WTC11 (cell line): ENCODE results near the gene GIT1. TPM values are rescaled to one million over a fixed set of nuclear protein-coding genes. Genes with fewer than 3 reads are reported as not detected.

ENCODE experiments used
- ATAC-seq: fragments of 200-7000 bp; cut with Tn5 transposase; 2 replicates; pipeline ENCODE4 v1.10.0; 2021; ENCODE audit warnings: mild to moderate bottlenecking, moderate library complexity
- CTCF ChIA-PET: fragments of 300-600 bp; sonication (Branson Sonifier 250); formaldehyde crosslinking; loops from one replicate; lab custom pipeline; 2021; ENCODE audit warnings: antibody characterized with exemption; lab: Charles Lee
- POLR2A ChIA-PET: fragments of 350-600 bp; sonication (Branson Sonifier 250); formaldehyde crosslinking; loops from one replicate; lab custom pipeline; 2021; ENCODE audit warnings: antibody characterized with exemption; lab: Charles Lee
- DNase-seq: peaks from one replicate; pipeline ENCODE4 v3.0.0; 2021; ENCODE audit warnings: low spot score
- H3K27ac Mint-ChIP-seq: 2 replicates; pipeline ENCODE4 v1.8.0; 2021; ENCODE audit warnings: mixed read lengths
- H3K27me3 Mint-ChIP-seq: 2 replicates; pipeline ENCODE4 v1.8.0; 2021; ENCODE audit warnings: low read depth, mild to moderate bottlenecking, moderate library complexity, mixed read lengths
- H3K36me3 Mint-ChIP-seq: 2 replicates; pipeline ENCODE4 v1.8.0; 2021; ENCODE audit warnings: mixed read lengths
- H3K4me1 Mint-ChIP-seq: 2 replicates; pipeline ENCODE4 v1.8.0; 2022; ENCODE audit warnings: mixed read lengths
- H3K4me3 Mint-ChIP-seq: 2 replicates; pipeline ENCODE4 v1.8.0; 2021; ENCODE audit warnings: mild to moderate bottlenecking, moderate library complexity, mixed read lengths
- H3K9me3 Mint-ChIP-seq: 2 replicates; pipeline ENCODE4 v1.8.0; 2021; ENCODE audit warnings: mixed read lengths
- AR ChIP-seq: fragments of 250-450 bp; sonication (Bioruptor Pico); IDR thresholded peaks from 2 replicates; pipeline ENCODE4 v1.9.0; 2021; ENCODE audit warnings: mild to moderate bottlenecking
- ATF6 ChIP-seq: sonication (generic); formaldehyde crosslinking; IDR thresholded peaks from 2 replicates; pipeline ENCODE4 v1.8.1; 2023; ENCODE audit warnings: mild to moderate bottlenecking, missing genetic modification reagents
- CBFB ChIP-seq: sonication (generic); formaldehyde crosslinking; IDR thresholded peaks from 2 replicates; pipeline ENCODE4 v1.8.1; 2022; ENCODE audit warnings: mild to moderate bottlenecking, low read depth, missing genetic modification reagents
- E2F1 ChIP-seq: sonication (generic); formaldehyde crosslinking; IDR thresholded peaks from 2 replicates; pipeline ENCODE4 v1.8.0; 2022; ENCODE audit warnings: mild to moderate bottlenecking, missing genetic modification reagents
- EMX1 ChIP-seq: fragments of 250-450 bp; sonication (Bioruptor Pico); IDR thresholded peaks from 2 replicates; pipeline ENCODE4 v1.8.0; 2021; ENCODE audit warnings: mild to moderate bottlenecking
- FOXK1 ChIP-seq: sonication (generic); formaldehyde crosslinking; IDR thresholded peaks from 2 replicates; pipeline ENCODE4 v1.8.0; 2022; ENCODE audit warnings: mild to moderate bottlenecking, moderate library complexity, missing genetic modification reagents
- JUN ChIP-seq: sonication (generic); formaldehyde crosslinking; IDR thresholded peaks from 2 replicates; pipeline ENCODE4 v1.8.0; 2023; ENCODE audit warnings: mild to moderate bottlenecking, missing genetic modification reagents
- MXD4 ChIP-seq: fragments of 250-450 bp; sonication (Bioruptor Pico); IDR thresholded peaks from 2 replicates; pipeline ENCODE4 v1.8.0; 2021; ENCODE audit warnings: mild to moderate bottlenecking, moderate library complexity, borderline replicate concordance
- NFE2L1 ChIP-seq: sonication (generic); formaldehyde crosslinking; IDR thresholded peaks from 2 replicates; pipeline ENCODE4 v1.8.1; 2023; ENCODE audit warnings: missing genetic modification reagents
- NFYB ChIP-seq: sonication (generic); formaldehyde crosslinking; conservative IDR thresholded peaks from 2 replicates; pipeline ENCODE4 v1.8.0; 2022; ENCODE audit warnings: low read depth, missing genetic modification reagents
- NR1H2 ChIP-seq: sonication (generic); formaldehyde crosslinking; IDR thresholded peaks from 2 replicates; pipeline ENCODE4 v1.9.0; 2021; ENCODE audit warnings: mild to moderate bottlenecking, moderate library complexity, missing genetic modification reagents
- PREB ChIP-seq: sonication (generic); formaldehyde crosslinking; IDR thresholded peaks from 2 replicates; pipeline ENCODE4 v1.8.1; 2022; ENCODE audit warnings: mild to moderate bottlenecking, missing genetic modification reagents, moderate library complexity, borderline replicate concordance
- STAT6 ChIP-seq: sonication (generic); formaldehyde crosslinking; conservative IDR thresholded peaks from 2 replicates; pipeline ENCODE4 v1.8.1; 2023; ENCODE audit warnings: mild to moderate bottlenecking, low read depth, missing genetic modification reagents, moderate library complexity
- USF2 ChIP-seq: sonication (generic); formaldehyde crosslinking; IDR thresholded peaks from 2 replicates; pipeline ENCODE4 v1.8.1; 2023; ENCODE audit warnings: mild to moderate bottlenecking, missing genetic modification reagents, moderate library complexity
- ZNF121 ChIP-seq: sonication (generic); formaldehyde crosslinking; IDR thresholded peaks from 2 replicates; pipeline ENCODE4 v1.8.0; 2023; ENCODE audit warnings: missing genetic modification reagents
- ZNF219 ChIP-seq: sonication (generic); formaldehyde crosslinking; IDR thresholded peaks from 2 replicates; pipeline ENCODE4 v1.8.0; 2023; ENCODE audit warnings: missing genetic modification reagents, mild to moderate bottlenecking, borderline replicate concordance
- ZSCAN18 ChIP-seq: fragments of 250-450 bp; sonication (Bioruptor Pico); IDR thresholded peaks from 2 replicates; pipeline ENCODE4 v2.1.2; 2022; ENCODE audit warnings: mild to moderate bottlenecking, moderate library complexity
- total RNA-seq: library from RNA; stranded (reverse); gene quantifications from 3 replicates; pipeline ENCODE4 v1.2.3, GENCODE V29; 2021

GIT1 gene
- total RNA-seq, 1 experiment from 2014 or later = 66.9 TPM

GRCh38 chr17:29549177-29549923 is 40.1 kb downstream of the GIT1 start:
- TF ChIP-seq E2F1 (CRISPR knock-in tag) (no peak), STAT6 (CRISPR knock-in tag) (no peak), ZSCAN18 (CRISPR knock-in tag) (no peak), ATF6 (CRISPR knock-in tag) (no peak), USF2 (no peak), AR (CRISPR knock-in tag) (no peak), NR1H2 (CRISPR knock-in tag) (no peak), NFYB (CRISPR knock-in tag) (no peak), MXD4 (no peak), CBFB (CRISPR knock-in tag) (no peak), PREB (CRISPR knock-in tag) (no peak), ZNF219 (CRISPR knock-in tag) (no peak), NFE2L1 (no peak), FOXK1 (CRISPR knock-in tag) (no peak), ZNF121 (CRISPR knock-in tag) (no peak), JUN (CRISPR knock-in tag) (no peak), EMX1 (CRISPR knock-in tag) (no peak)
- POLR2A ChIA-PET = no interaction called here
- CTCF ChIA-PET = no interaction called here
- no peak overlapping the region for H3K4me3 Mint-ChIP-seq
- DNase-seq (no peak), ATAC-seq (no peak)
- no peaks in the 10 kb centered on the region for H3K27me3 Mint-ChIP-seq
- H3K4me1 Mint-ChIP-seq = peaks cover 18% of the 10 kb centered on the region
- no peak overlapping the region for H3K27ac Mint-ChIP-seq
- H3K36me3 Mint-ChIP-seq = no peaks in the 10 kb centered on the region
- no peaks in the 10 kb centered on the region; the same call in 1 of the 2 replicates for H3K9me3 Mint-ChIP-seq
